ENCODE results near the gene OAT. TPM values are rescaled to one million over a fixed set of nuclear protein-coding genes. Genes with fewer than 3 reads are reported as not detected.

Gene OAT
- total RNA-seq, 1 donor from 2014 or later = 48.2 TPM

- TF ChIP-seq CTCF (IDR thresholded peaks at IDR 0.05) = no peak
- H3K36me3 ChIP-seq = no peaks in the 10 kb centered on the region
- peaks cover 3 to 13% of the 10 kb centered on the region in 2 donors for H3K9me3 ChIP-seq
- intact Hi-C loops (cut with DNase I) = no loop called here
- no peaks in the 10 kb centered on the region for H3K4me1 ChIP-seq
- no peak overlapping the region for H3K27ac ChIP-seq
- H3K27me3 ChIP-seq = no peaks in the 10 kb centered on the region
- no peak for DNase-seq (ENCODE audit: low spot score in 2 of 2)
- H3K4me3 ChIP-seq = no peak overlapping the region
Observed at GRCh38 chr10:124362568-124362967, 56.2 kb downstream of the OAT start.

GRCh38 chr10:124359336-124359832 is 59.3 kb downstream of the OAT start:
- TF ChIP-seq CTCF (IDR thresholded peaks at IDR 0.05) = no peak
- no peaks in the 10 kb centered on the region for H3K27me3 ChIP-seq
- no peak for DNase-seq (ENCODE audit: low spot score in 2 of 2)
- peaks cover 3 to 13% of the 10 kb centered on the region in 2 donors for H3K9me3 ChIP-seq
- intact Hi-C loops (cut with DNase I) = no loop called here
- peaks cover 0 to 5% of the 10 kb centered on the region in 2 donors for H3K4me1 ChIP-seq
- no peaks in the 10 kb centered on the region for H3K36me3 ChIP-seq
- H3K27ac ChIP-seq = no peak overlapping the region
- no peak overlapping the region for H3K4me3 ChIP-seq

GRCh38 chr10:124357561-124357885 is 61.2 kb downstream of the OAT start:
- intact Hi-C loops (cut with DNase I) = no loop called here
- H3K27me3 ChIP-seq = no peaks in the 10 kb centered on the region
- H3K9me3 ChIP-seq = peaks cover 3 to 13% of the 10 kb centered on the region in 2 donors
- no peak for DNase-seq (ENCODE audit: low spot score in 2 of 2)
- H3K36me3 ChIP-seq = no peaks in the 10 kb centered on the region
- H3K4me1 ChIP-seq = peaks cover 0 to 5% of the 10 kb centered on the region in 2 donors
- TF ChIP-seq CTCF (IDR thresholded peaks at IDR 0.05) = no peak
- no peak overlapping the region for H3K27ac ChIP-seq
- no peak overlapping the region for H3K4me3 ChIP-seq

- peaks cover 3 to 13% of the 10 kb centered on the region in 2 donors for H3K9me3 ChIP-seq
- no peak overlapping the region for H3K27ac ChIP-seq
- no peak overlapping the region for H3K4me3 ChIP-seq
- H3K36me3 ChIP-seq = no peaks in the 10 kb centered on the region
- no peak for DNase-seq (ENCODE audit: low spot score in 2 of 2)
- intact Hi-C loops (cut with DNase I) = no loop called here
- H3K4me1 ChIP-seq = peaks cover 0 to 5% of the 10 kb centered on the region in 2 donors
- H3K27me3 ChIP-seq = no peaks in the 10 kb centered on the region
- TF ChIP-seq CTCF (IDR thresholded peaks at IDR 0.05) = no peak
Observed at GRCh38 chr10:124356701-124357560, 61.8 kb downstream of the OAT start.

- peak overlapping the region in 1 of 2 donors; percentile 1 for H3K27ac ChIP-seq
Observed at GRCh38 chr10:124354411-124355382, 64.0 kb downstream of the OAT start.

More at GRCh38 chr10:124354411-124355382, 64.0 kb downstream of the OAT start:
- TF ChIP-seq CTCF (IDR thresholded peaks at IDR 0.05) = no peak
- DNase-seq (ENCODE audit: low spot score in 2 of 2) = peak in 1 of 2 donors; percentile 76
- H3K4me1 ChIP-seq = peaks cover 0 to 5% of the 10 kb centered on the region in 2 donors
- H3K9me3 ChIP-seq = peaks cover 3 to 7% of the 10 kb centered on the region in 2 donors
- H3K4me3 ChIP-seq = peak overlapping the region; percentile 39
- no peaks in the 10 kb centered on the region for H3K27me3 ChIP-seq
- intact Hi-C loops (cut with DNase I) = no loop called here
- no peaks in the 10 kb centered on the region for H3K36me3 ChIP-seq
